H7 (cell line): ENCODE measurements around the gene EVA1B. TPM values are rescaled to one million over a fixed set of nuclear protein-coding genes. Genes with fewer than 3 reads are reported as not detected.

Experiments
- DNase-seq: peaks from one replicate; pipeline ENCODE4 v3.0.0; 2012
- H3K27me3 ChIP-seq: 2 replicates; pipeline ENCODE4 v1.6.0; 2011; ENCODE audit warnings: mild to moderate bottlenecking, low read length; ENCODE audit not compliant: control insufficient read depth, insufficient read depth
- H3K36me3 ChIP-seq: replicated peaks from 2 replicates; pipeline ENCODE4 v1.5.1; 2011; ENCODE audit warnings: low read length; ENCODE audit not compliant: control insufficient read depth, insufficient read depth
- H3K4me3 ChIP-seq: 2 replicates; pipeline ENCODE4 v1.5.1; 2011; ENCODE audit warnings: low read depth, mild to moderate bottlenecking, control low read depth, low read length, moderate library complexity; ENCODE audit not compliant: insufficient read depth
- total RNA-seq: library from RNA; depleted of rRNA; stranded (reverse); fragments of >200 nt; shearing (Covaris generic); gene quantifications from 2 replicates; pipeline ENCODE4 v1.2.3, GENCODE V29; 2014; rRNA removed

EVA1B gene
- total RNA-seq, 1 experiment from 2014 or later = 87.2 TPM

GRCh38 chr1:36287595-36287994 is 35.9 kb downstream of the EVA1B start:
- Histone ChIP-seq H3K36me3 (peaks cover 45% of the 10 kb centered on the region), H3K4me3 (no peak overlapping the region), H3K27me3 (no peaks in the 10 kb centered on the region)
- no peak for DNase-seq

DNA sequence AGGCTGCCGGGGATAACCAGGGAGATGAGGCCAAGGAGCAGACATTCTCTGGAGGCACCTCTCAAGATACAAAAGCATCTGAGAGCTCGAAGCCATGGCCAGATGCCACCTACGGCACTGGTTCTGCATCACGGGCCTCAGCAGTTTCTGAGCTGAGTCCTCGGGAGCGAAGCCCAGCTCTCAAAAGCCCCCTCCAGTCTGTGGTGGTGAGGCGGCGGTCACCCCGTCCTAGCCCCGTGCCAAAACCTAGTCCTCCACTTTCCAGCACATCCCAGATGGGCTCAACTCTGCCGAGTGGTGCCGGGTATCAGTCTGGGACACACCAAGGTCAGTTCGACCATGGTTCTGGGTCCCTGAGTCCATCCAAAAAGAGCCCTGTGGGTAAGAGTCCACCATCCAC is 36.6 kb downstream of the EVA1B start:
- no peak overlapping the region for H3K4me3 ChIP-seq
- no peak for DNase-seq
- peaks cover 44% of the 10 kb centered on the region for H3K36me3 ChIP-seq
- H3K27me3 ChIP-seq = no peaks in the 10 kb centered on the region

GRCh38 chr1:36285443-36286101 is 37.9 kb downstream of the EVA1B start:
- peaks cover 35% of the 10 kb centered on the region for H3K36me3 ChIP-seq

DNA sequence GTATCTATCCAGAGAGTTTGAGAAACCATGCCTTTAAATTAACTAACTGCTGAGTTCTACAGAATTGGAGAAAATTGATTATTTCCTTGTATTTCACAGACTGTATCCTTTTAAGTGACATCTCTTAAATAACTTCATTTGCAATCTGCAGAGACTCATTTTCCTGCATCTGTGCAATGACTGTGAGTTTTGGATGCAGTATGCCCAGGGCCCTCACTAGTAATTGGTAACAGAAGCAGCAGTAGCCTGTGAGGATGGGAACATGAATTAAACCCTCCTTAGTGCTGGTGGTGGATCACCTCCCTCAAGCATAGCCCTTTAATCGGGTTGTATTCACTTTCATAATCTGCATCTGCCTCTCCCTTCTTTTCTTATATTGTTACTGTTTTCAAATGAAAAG is 38.9 kb downstream of the EVA1B start:
- Histone ChIP-seq H3K4me3 (no peak overlapping the region), H3K36me3 (peaks cover 29% of the 10 kb centered on the region), H3K27me3 (no peaks in the 10 kb centered on the region)
- DNase-seq = no peak

More at GRCh38 chr1:36285443-36286101, 37.9 kb downstream of the EVA1B start:
- no peak overlapping the region for H3K4me3 ChIP-seq
- peak; percentile 85 for DNase-seq
- no peaks in the 10 kb centered on the region for H3K27me3 ChIP-seq

- H3K27me3 ChIP-seq = no peaks in the 10 kb centered on the region
- H3K36me3 ChIP-seq = peaks cover 26% of the 10 kb centered on the region
- no peak overlapping the region for H3K4me3 ChIP-seq
- DNase-seq = no peak
Measured at GRCh38 chr1:36284061-36284460, 39.4 kb downstream of the EVA1B start.

DNA sequence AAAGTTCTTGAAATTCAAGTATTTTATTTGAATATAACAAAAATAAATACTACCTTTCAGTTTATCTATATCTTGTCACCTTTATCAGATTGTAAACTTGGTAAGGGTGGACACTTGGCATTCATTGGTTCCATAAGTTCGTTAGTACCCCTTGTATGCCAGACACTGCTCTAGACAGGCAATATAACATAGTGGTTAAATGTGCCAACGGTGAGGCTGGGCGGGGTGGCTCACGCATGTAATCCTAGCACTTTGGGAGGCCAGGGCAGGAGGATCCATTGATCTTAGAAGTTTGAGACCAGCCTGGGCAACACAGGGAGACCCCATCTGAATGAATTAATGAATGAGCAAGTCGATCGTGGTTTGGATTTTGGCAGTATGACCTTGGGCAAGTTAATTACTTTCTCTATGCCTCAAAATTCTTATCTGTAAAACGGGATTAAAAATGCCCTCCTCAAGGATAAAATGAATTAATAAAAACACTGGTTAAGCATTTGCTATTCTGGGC is 43.6 kb downstream of the EVA1B start:
- Histone ChIP-seq H3K4me3 (no peak overlapping the region), H3K36me3 (peaks cover 7% of the 10 kb centered on the region), H3K27me3 (no peaks in the 10 kb centered on the region)
- DNase-seq = no peak

DNA sequence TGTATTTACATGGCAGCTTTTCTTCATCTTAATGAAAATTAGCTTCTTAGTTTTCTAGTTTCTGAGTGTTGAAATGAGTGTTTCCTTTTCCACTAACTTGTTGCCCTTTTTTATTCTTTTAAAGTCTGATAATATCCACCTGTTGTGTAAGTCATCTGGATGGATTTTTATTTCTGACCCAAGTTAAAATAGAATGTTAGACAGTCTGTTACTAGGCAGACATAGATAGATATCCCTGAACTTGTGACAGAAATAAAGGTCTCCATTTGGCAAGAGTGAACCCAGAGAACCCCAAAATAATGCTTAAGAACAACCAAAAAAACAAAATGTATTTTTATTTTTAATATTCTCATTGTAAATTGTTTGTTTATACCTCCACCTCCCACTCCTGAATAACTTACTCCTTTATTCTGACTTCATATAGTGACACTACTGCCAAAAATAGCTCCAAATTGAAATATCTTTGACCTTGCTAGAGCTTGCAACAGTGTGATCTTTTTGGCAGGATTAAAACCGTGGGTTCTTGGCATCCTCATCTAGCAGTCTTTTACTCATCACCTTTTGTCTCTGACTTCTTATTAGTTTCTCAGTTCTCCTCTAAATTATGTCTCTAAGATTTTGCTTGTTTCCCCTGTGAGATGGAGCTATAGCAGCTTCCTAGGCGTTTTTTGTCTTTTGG is 44.2 kb downstream of the EVA1B start:
- no peak for DNase-seq
- Histone ChIP-seq H3K4me3 (no peak overlapping the region), H3K36me3 (peaks cover 7% of the 10 kb centered on the region), H3K27me3 (no peaks in the 10 kb centered on the region)

DNA sequence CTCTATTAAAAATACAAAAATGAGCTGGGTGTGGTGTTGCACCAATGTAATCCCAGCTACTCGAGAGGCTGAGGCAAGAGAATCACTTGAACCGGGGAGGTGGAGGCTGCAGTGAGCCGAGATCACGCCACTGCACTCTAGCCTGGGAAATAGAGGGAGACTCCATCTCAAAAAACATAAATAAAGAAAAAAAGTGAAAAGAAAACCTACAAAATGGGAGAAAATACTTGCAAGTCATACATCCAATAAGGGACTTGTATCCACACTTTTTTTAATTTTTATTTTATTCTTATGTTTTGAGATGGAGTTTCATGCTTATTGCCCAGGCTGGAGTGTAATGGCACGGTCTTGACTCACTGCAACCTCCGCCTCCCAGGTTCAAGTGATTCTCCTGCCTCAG is 46.8 kb downstream of the EVA1B start:
- Histone ChIP-seq H3K4me3 (no peak overlapping the region), H3K36me3 (peaks cover 3% of the 10 kb centered on the region), H3K27me3 (no peaks in the 10 kb centered on the region)
- no peak for DNase-seq

- DNase-seq = no peak
- H3K36me3 ChIP-seq = peaks cover 6% of the 10 kb centered on the region
- H3K27me3 ChIP-seq = no peaks in the 10 kb centered on the region
- no peak overlapping the region for H3K4me3 ChIP-seq
Measured at GRCh38 chr1:36274201-36274600, 49.2 kb downstream of the EVA1B start.

GRCh38 chr1:36273024-36273423 is 50.4 kb downstream of the EVA1B start:
- no peak overlapping the region for H3K4me3 ChIP-seq
- DNase-seq = no peak

More at GRCh38 chr1:36273024-36273423, 50.4 kb downstream of the EVA1B start:
- Histone ChIP-seq H3K27me3 (no peaks in the 10 kb centered on the region), H3K36me3 (peaks cover 9% of the 10 kb centered on the region)

Other genes with a start within 250 kb of the EVA1B start
- gene TEKT2, start 239.6 kb downstream of the EVA1B start, total RNA-seq = 1.0 and 1.2 TPM in 2 replicates
- gene ADPRS, start 234.8 kb downstream of the EVA1B start, total RNA-seq = 112 and 116 TPM in 2 replicates
- 1.6 TPM in 2 replicates for gene COL8A2, start 198.4 kb downstream of the EVA1B start, total RNA-seq
- 97.3 and 111 TPM in 2 replicates for gene TRAPPC3, start 174.2 kb downstream of the EVA1B start, total RNA-seq
- 146 TPM in 2 replicates for gene MAP7D1, start 167.5 kb downstream of the EVA1B start, total RNA-seq
- gene THRAP3, start 99.2 kb downstream of the EVA1B start, total RNA-seq = 82.7 and 90.7 TPM in 2 replicates
- 4.7 and 4.8 TPM in 2 replicates for gene SH3D21, start 17.3 kb downstream of the EVA1B start, total RNA-seq
- 25.0 and 25.6 TPM in 2 replicates for gene STK40, start 62.3 kb upstream of the EVA1B start, total RNA-seq
- 14.4 and 14.5 TPM in 2 replicates for gene LSM10, start 74.3 kb upstream of the EVA1B start, total RNA-seq
- gene OSCP1, start 126.8 kb upstream of the EVA1B start, total RNA-seq = 3.9 and 4.6 TPM in 2 replicates
- 145 and 190 TPM in 2 replicates for gene MRPS15, start 140.7 kb upstream of the EVA1B start, total RNA-seq
- 0.04 and 0.97 TPM in 2 replicates for gene CSF3R, start 159.3 kb upstream of the EVA1B start, total RNA-seq